HFF-Myc (cell line): ENCODE data around the gene RBM39.

Experiments used
- DNase-seq: peaks from one replicate; pipeline ENCODE4 v3.0.0-alpha.2; 2011; ENCODE audit warnings: low read depth; ENCODE audit errors: extremely low read depth
- H3K4me3 ChIP-seq: replicated peaks from 2 replicates; pipeline ENCODE4 v1.5.1; 2011; ENCODE audit warnings: low read depth, mild to moderate bottlenecking, control low read depth, low read length
- TF ChIP-seq, protein P1 (sequence below): IDR thresholded peaks from 2 replicates; pipeline ENCODE4 v1.5.1; 2012; ENCODE audit warnings: mild to moderate bottlenecking, low read depth, low read length, control low read depth; ENCODE audit errors: missing control alignments

The RBM39 gene

GRCh38 chr20:35704514-35705261 is 37.4 kb downstream of the RBM39 start:
- TF ChIP-seq, protein P1, sequence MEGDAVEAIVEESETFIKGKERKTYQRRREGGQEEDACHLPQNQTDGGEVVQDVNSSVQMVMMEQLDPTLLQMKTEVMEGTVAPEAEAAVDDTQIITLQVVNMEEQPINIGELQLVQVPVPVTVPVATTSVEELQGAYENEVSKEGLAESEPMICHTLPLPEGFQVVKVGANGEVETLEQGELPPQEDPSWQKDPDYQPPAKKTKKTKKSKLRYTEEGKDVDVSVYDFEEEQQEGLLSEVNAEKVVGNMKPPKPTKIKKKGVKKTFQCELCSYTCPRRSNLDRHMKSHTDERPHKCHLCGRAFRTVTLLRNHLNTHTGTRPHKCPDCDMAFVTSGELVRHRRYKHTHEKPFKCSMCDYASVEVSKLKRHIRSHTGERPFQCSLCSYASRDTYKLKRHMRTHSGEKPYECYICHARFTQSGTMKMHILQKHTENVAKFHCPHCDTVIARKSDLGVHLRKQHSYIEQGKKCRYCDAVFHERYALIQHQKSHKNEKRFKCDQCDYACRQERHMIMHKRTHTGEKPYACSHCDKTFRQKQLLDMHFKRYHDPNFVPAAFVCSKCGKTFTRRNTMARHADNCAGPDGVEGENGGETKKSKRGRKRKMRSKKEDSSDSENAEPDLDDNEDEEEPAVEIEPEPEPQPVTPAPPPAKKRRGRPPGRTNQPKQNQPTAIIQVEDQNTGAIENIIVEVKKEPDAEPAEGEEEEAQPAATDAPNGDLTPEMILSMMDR: no peak
- H3K4me3 ChIP-seq: no peak overlapping the region
- no peak for DNase-seq

DNA sequence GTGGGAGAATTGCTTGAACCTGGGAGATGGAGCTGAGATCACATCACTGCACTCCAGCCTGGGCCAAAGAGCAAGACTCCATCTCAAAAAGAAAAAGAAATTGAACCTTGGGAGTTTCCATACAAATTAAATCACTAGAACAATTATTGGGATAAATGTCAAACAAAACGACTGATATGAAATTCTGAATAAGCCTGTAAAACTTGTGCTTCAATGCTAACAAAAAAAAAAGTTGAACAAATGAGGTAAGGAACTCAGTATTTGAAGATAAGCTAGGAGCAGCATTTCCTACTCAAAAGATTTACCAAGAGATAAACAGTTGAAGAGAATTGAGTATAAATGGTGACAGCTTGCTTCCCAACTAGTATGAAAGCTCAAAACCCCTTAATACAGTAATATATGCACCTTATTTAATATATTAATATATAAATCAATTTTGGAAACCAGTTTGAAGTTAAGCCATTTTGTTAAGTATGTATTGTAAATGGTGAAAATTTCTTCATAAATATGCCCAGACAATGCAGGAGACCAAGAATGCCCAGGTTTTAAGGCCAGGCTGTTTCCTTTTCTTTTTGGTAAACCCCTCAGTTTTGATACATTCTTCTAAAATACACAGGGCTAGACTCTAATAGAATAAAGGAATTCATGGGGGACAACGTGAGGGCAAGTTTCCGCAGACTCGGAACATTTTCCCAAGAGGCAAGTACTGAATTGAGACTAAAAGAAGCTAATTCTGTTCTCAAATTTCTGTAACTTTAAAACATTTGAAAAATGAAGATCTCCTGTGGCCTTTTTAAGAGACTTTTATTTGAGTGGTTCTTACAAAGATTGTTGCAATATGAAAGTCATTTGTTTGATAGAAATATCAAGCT is 39.0 kb downstream of the RBM39 start:
- TF ChIP-seq, protein P1: no peak
- DNase-seq: no peak
- no peak overlapping the region for H3K4me3 ChIP-seq

GRCh38 chr20:35702051-35702823 is 39.8 kb downstream of the RBM39 start:
- peak; percentile 59 for DNase-seq
- TF ChIP-seq, protein P1: no peak
- no peak overlapping the region for H3K4me3 ChIP-seq

DNA sequence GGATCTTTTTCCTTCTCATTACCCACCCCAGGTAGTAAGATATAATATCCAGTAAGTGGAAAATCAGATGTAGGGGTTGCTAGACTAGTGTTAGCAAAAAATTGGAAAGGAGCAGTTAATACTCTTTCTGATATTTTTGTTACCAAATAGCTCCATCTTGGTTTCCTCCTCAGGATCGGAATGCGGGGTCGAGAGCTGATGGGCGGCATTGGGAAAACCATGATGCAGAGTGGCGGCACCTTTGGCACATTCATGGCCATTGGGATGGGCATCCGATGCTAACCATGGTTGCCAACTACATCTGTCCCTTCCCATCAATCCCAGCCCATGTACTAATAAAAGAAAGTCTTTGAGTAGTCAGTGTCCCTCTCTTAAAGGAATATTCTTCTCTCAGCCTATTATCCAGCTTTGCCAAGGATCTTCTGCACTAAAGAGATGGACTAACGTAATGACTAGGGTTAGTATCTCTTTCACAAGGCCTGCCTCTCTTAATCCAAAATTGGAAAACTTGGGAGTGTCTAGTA is 41.4 kb downstream of the RBM39 start:
- TF ChIP-seq, protein P1: no peak
- H3K4me3 ChIP-seq: peak overlapping the region; percentile 71
- DNase-seq: no peak

GRCh38 chr20:35699957-35700624 is 42.0 kb downstream of the RBM39 start:
- TF ChIP-seq, protein P1: no peak

More at GRCh38 chr20:35699957-35700624, 42.0 kb downstream of the RBM39 start:
- no peak for DNase-seq
- peak overlapping the region; percentile 71 for H3K4me3 ChIP-seq
